IMR-90 (cell line): Measurements from ENCODE around the gene SIRT5. TPM values are rescaled to one million over a fixed set of nuclear protein-coding genes. Genes with fewer than 3 reads are reported as not detected.

Experiments
- ATAC-seq: fragments of 200-7000 bp; cut with Tn5 transposase; 2 replicates; pipeline ENCODE4 v1.9.1; 2020; ENCODE audit warnings: low read depth, mild to moderate bottlenecking, moderate library complexity
- BruUV-seq: library from RNA; stranded (reverse); fragments of 400-500 nt; replicated peaks from 2 replicates; lab custom pipeline; 2021; lab: Mats Ljungman, UMichigan
- CTCF ChIA-PET: fragments of 300-600 bp; formaldehyde crosslinking; extraction: SDS; loops from one replicate; lab custom pipeline; 2021; ENCODE audit warnings: antibody characterized with exemption; lab: Yijun Ruan, JAX
- POLR2A ChIA-PET: fragments of 300-600 bp; sonication (Branson Sonifier 250); formaldehyde crosslinking; loops from one replicate; lab custom pipeline; 2022; ENCODE audit warnings: antibody characterized with exemption; ENCODE audit not compliant: unreplicated experiment; lab: Charles Lee
- DNase-seq: peaks from one replicate; pipeline ENCODE4 v3.0.0; 2013
- H2AFZ ChIP-seq: replicated peaks from 2 replicates; pipeline ENCODE3; 2013; ENCODE audit warnings: low read length, mild to moderate bottlenecking; ENCODE audit not compliant: poor library complexity
- H2AK5ac ChIP-seq: 2 replicates; pipeline ENCODE4 v1.6.1; 2013; ENCODE audit warnings: low read depth, low read length, inconsistent platforms
- H2AK9ac ChIP-seq: replicated peaks from 2 replicates; pipeline ENCODE3; 2013; ENCODE audit warnings: mild to moderate bottlenecking, low read depth, low read length, moderate library complexity; ENCODE audit not compliant: poor library complexity
- H2BK120ac ChIP-seq: 2 replicates; pipeline ENCODE4 v1.6.1; 2013; ENCODE audit warnings: low read depth, low read length, inconsistent platforms
- H2BK15ac ChIP-seq: 3 replicates; pipeline ENCODE4 v1.6.1; 2013; ENCODE audit warnings: low read depth, low read length, inconsistent platforms
- H2BK20ac ChIP-seq: 2 replicates; pipeline ENCODE4 v1.6.1; 2013; ENCODE audit warnings: low read depth, mild to moderate bottlenecking, inconsistent platforms, low read length, moderate library complexity
- H2BK5ac ChIP-seq: 2 replicates; pipeline ENCODE4 v1.6.1; 2013; ENCODE audit warnings: mild to moderate bottlenecking, low read depth, low read length, inconsistent platforms; ENCODE audit not compliant: poor library complexity, severe bottlenecking
- H3K14ac ChIP-seq: replicated peaks from 2 replicates; pipeline ENCODE4 v1.6.1; 2013; ENCODE audit warnings: low read depth, low read length, inconsistent platforms
- H3K18ac ChIP-seq: 2 replicates; pipeline ENCODE4 v1.6.1; 2013; ENCODE audit warnings: low read depth, low read length, control low read depth
- H3K23ac ChIP-seq: 2 replicates; pipeline ENCODE4 v1.6.1; 2013; ENCODE audit warnings: low read depth, low read length, inconsistent platforms
- H3K27ac ChIP-seq: 2 replicates; pipeline ENCODE4 v1.5.1; 2013; ENCODE audit warnings: mild to moderate bottlenecking, control low read depth, low read length; ENCODE audit not compliant: insufficient read depth
- H3K27me3 ChIP-seq: 2 replicates; pipeline ENCODE4 v1.6.1; 2013; ENCODE audit warnings: low read length; ENCODE audit not compliant: control insufficient read depth, insufficient read depth
- H3K36me3 ChIP-seq: 2 replicates; pipeline ENCODE4 v1.6.1; 2013; ENCODE audit warnings: low read length, mixed read lengths; ENCODE audit not compliant: control insufficient read depth, insufficient read depth
- H3K4ac ChIP-seq: 2 replicates; pipeline ENCODE4 v1.6.1; 2013; ENCODE audit warnings: low read depth, low read length, inconsistent platforms
- H3K4me1 ChIP-seq: 2 replicates; pipeline ENCODE4 v1.6.1; 2013; ENCODE audit warnings: low read length, mixed read lengths; ENCODE audit not compliant: control insufficient read depth, insufficient read depth
- H3K4me2 ChIP-seq: 2 replicates; pipeline ENCODE4 v1.6.1; 2013; ENCODE audit warnings: low read depth, mild to moderate bottlenecking, control low read depth, low read length, moderate library complexity
- H3K4me3 ChIP-seq: 2 replicates; pipeline ENCODE4 v1.5.1; 2013; ENCODE audit warnings: low read depth, mild to moderate bottlenecking, control low read depth, low read length, moderate library complexity; ENCODE audit not compliant: insufficient read depth
- H3K56ac ChIP-seq: 2 replicates; pipeline ENCODE4 v1.6.1; 2013; ENCODE audit warnings: low read length, inconsistent platforms; ENCODE audit not compliant: insufficient read depth; ENCODE audit errors: extremely low read depth
- H3K79me1 ChIP-seq, 2 experiments: 2 replicates each; pipeline ENCODE4 v1.6.1; 2013; ENCODE audit warnings: low read length in 2 of 2, inconsistent platforms in 1 of 2, low read depth in 1 of 2
- H3K9ac ChIP-seq: 2 replicates; pipeline ENCODE4 v1.6.1; 2013; ENCODE audit warnings: low read depth, low read length, control low read depth
- H3K9me1 ChIP-seq: 2 replicates; pipeline ENCODE4 v1.6.1; 2013; ENCODE audit warnings: low read length, inconsistent platforms; ENCODE audit not compliant: insufficient read depth
- H3K9me3 ChIP-seq: 2 replicates; pipeline ENCODE4 v1.6.1; 2013; ENCODE audit warnings: low read length; ENCODE audit not compliant: control insufficient read depth, insufficient read depth
- H4K20me1 ChIP-seq: 2 replicates; pipeline ENCODE4 v1.6.1; 2013; ENCODE audit warnings: low read length, inconsistent platforms; ENCODE audit not compliant: insufficient read depth
- H4K5ac ChIP-seq: 2 replicates; pipeline ENCODE4 v1.6.1; 2013; ENCODE audit warnings: mild to moderate bottlenecking, low read depth, low read length, control low read depth
- H4K8ac ChIP-seq, 2 experiments: 2 replicates each; pipeline ENCODE4 v1.6.1; 2013; ENCODE audit warnings: low read depth in 2 of 2, low read length in 2 of 2, control low read depth in 1 of 2, inconsistent platforms in 1 of 2
- H4K91ac ChIP-seq: 2 replicates; pipeline ENCODE4 v1.6.1; 2013; ENCODE audit warnings: low read depth, low read length, inconsistent platforms; ENCODE audit not compliant: insufficient read depth
- BHLHE40 ChIP-seq: fragments of 150-350 bp; IDR thresholded peaks from 2 replicates; pipeline ENCODE4 v1.6.1; 2016; ENCODE audit warnings: mild to moderate bottlenecking, low read depth, low read length
- CHD1 ChIP-seq: IDR thresholded peaks from 2 replicates; pipeline ENCODE4 v1.6.1; 2012; ENCODE audit warnings: low read depth, low read length, improper control_type of control experiment
- MAFK ChIP-seq: IDR thresholded peaks from 2 replicates; pipeline ENCODE4 v1.6.1; 2012; ENCODE audit warnings: low read depth, low read length, improper control_type of control experiment
- MXI1 ChIP-seq: IDR thresholded peaks from 2 replicates; pipeline ENCODE4 v1.6.1; 2012; ENCODE audit warnings: low read depth, mild to moderate bottlenecking, low read length, moderate library complexity, borderline replicate concordance
- NFE2L2 ChIP-seq: fragments of 150-350 bp; IDR thresholded peaks from 2 replicates; pipeline ENCODE4 v1.6.1; 2016; ENCODE audit warnings: low read depth, mild to moderate bottlenecking, low read length
- POLR2A ChIP-seq: IDR thresholded peaks from 2 replicates; pipeline ENCODE4 v1.6.1; 2012; ENCODE audit warnings: mild to moderate bottlenecking, low read depth, low read length
- RAD21 ChIP-seq: IDR thresholded peaks from 2 replicates; pipeline ENCODE4 v1.6.1; 2012; ENCODE audit warnings: low read length, improper control_type of control experiment
- RCOR1 ChIP-seq: IDR thresholded peaks from 2 replicates; pipeline ENCODE4 v1.6.1; 2012; ENCODE audit warnings: mild to moderate bottlenecking, low read length, improper control_type of control experiment; ENCODE audit not compliant: insufficient replicate concordance
- RFX5 ChIP-seq: IDR thresholded peaks from 2 replicates; pipeline ENCODE4 v1.8.0; 2012; ENCODE audit warnings: low read depth, mild to moderate bottlenecking, low read length, moderate library complexity
- SMC3 ChIP-seq: fragments of 150-350 bp; IDR thresholded peaks from 2 replicates; pipeline ENCODE4 v1.6.1; 2016; ENCODE audit warnings: low read depth, mild to moderate bottlenecking, antibody characterized with exemption, low read length, moderate library complexity
- WGBS, 2 experiments: methylation state at CpG; one replicate each; pipeline versions ENCODE4 v1.1.5 to v1.1.7; 2013; ENCODE audit warnings: missing lambda C conversion rate in 2 of 2; ENCODE audit not compliant: insufficient read length in 1 of 2; ENCODE audit errors: extremely low coverage in 2 of 2; 5-methylcytosine and 5-hydroxymethylcytosine counted together
- dilution Hi-C: fragments of 300-500 bp; cut with HindIII; formaldehyde crosslinking; loops from one replicate; pipeline ENCODE4 v1.14.3; 2018; ENCODE audit warnings: low sequenced_read_pairs; ENCODE audit not compliant: unreplicated experiment
- in situ Hi-C: fragments of 300-500 bp; cut with MboI; formaldehyde crosslinking; loops from 3 replicates; pipeline ENCODE4 v1.14.3; 2019; ENCODE audit warnings: low sequenced_read_pairs, inconsistent platforms, mixed read lengths
- intact Hi-C: fragments of 100-400 bp; cut with micrococcal nuclease; formaldehyde crosslinking; loops from 2 replicates; pipeline ENCODE4 v1.10.0; 2022
- polyA plus RNA-seq, 3 experiments: library from polyadenylated mRNA; depleted of rRNA; stranded (reverse); fragments of >200 nt; gene quantifications; 2 replicates each; pipeline ENCODE4 v1.2.3, GENCODE V29; 2012; ENCODE audit warnings: low replicate concordance in 1 of 3
- total RNA-seq: library from RNA; depleted of rRNA; stranded (reverse); fragments of >200 nt; gene quantifications from 2 replicates; pipeline ENCODE4 v1.2.3, GENCODE V29; 2012
- TF ChIP-seq, protein P1 (sequence below): conservative IDR thresholded peaks from 2 replicates; pipeline ENCODE4 v1.5.1; 2012; ENCODE audit warnings: mild to moderate bottlenecking, low read depth, low read length, improper control_type of control experiment
- TF ChIP-seq, protein P2 (sequence below): fragments of 150-350 bp; IDR thresholded peaks from 2 replicates; pipeline ENCODE4 v1.6.1; 2016; ENCODE audit warnings: low read depth, mild to moderate bottlenecking, low read length, moderate library complexity, borderline replicate concordance

The SIRT5 gene
- total and polyA plus RNA-seq, 2 of the 4 experiments (the other 2 are of a cell fraction), result 4.7 to 5.2 TPM

DNA sequence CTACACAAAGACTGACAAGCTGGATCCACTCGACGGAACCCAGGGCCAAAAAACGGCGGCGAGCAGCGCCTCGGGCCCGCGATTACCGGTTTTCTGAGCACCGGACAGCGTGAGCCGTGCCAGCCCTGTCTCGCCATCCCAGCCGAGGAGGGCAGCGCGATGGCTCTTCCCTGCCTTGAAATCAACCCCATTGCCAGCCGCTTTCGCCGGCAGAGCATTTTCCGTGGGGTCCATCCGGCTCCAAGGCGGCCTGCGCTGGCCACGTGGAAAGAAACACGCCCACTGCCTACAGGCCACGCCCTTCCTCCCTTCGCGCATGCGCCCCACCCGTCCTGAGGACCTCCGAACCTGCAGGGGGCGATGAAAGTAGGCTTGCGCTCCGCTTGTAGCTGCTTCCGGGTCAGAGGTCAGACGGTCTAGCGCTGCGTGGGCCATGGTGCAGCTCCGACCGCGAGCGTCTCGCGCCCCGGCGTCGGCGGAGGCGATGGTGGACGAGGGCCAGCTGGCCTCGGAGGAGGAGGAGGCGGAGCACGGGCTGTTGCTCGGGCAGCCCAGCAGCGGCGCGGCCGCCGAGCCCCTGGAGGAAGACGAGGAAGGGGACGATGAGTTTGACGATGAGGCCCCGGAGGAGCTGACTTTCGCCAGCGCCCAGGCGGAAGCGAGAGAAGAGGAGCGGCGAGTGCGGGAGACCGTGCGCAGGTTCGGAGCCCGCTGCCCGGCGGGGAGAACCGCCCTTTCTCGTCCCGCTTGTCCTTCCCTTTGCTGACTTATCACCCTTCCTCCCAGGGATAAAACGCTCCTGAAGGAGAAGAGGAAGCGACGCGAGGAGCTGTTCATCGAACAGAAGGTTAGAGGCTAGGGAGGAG lies 40.8 kb downstream of the SIRT5 start, which contains the start of gene NOL7:
Gene NOL7 (plus strand): TSS at position 410 of the 866 bp plus-strand sequence. CDS start 24 bp downstream, at position 434.
- Histone ChIP-seq H3K18ac (peak within 1 kb of the TSS; percentile 15), H3K27me3 (no peaks in the 10 kb centered on the region), H3K14ac (peak within 1 kb of the TSS; percentile 87), H3K4ac (peak within 1 kb of the TSS; percentile 87), H2BK20ac (no peak within 1 kb of the TSS), H2BK120ac (peak within 1 kb of the TSS; percentile 67), H3K23ac (peak within 1 kb of the TSS; percentile 88), H3K56ac (peak within 1 kb of the TSS; percentile 82), H3K4me3 (peak within 1 kb of the TSS; percentile 64), H3K9me3 (no peaks in the 10 kb centered on the region), H2AK9ac (peak within 1 kb of the TSS; percentile 99), H2AK5ac (peak within 1 kb of the TSS; percentile 67), H3K36me3 (peaks cover 16% of the 10 kb centered on the region), H2BK5ac (peak within 1 kb of the TSS; percentile 77), H3K9ac (peak within 1 kb of the TSS; percentile 82), H3K4me1 (peaks cover 5% of the 10 kb centered on the region; the same call in 1 of the 2 replicates), H3K4me2 (peak within 1 kb of the TSS; percentile 96), H4K20me1 (peaks cover 9% of the 10 kb centered on the region; the same call in 1 of the 2 replicates), H3K9me1 (0 out of 2 replicates have a peak, but pooled peaks cover 5% of the 10 kb centered on the region), H3K79me1 (peaks cover 21 to 32% of the 10 kb centered on the region in 2 experiments), H3K27ac (peak within 1 kb of the TSS; percentile 75), H4K8ac (peak within 1 kb of the TSS; percentile 72 to 81), H2AFZ (peak within 1 kb of the TSS; percentile 98), H4K5ac (peak within 1 kb of the TSS; percentile 40), H4K91ac (peak within 1 kb of the TSS; percentile 94), H2BK15ac (no peak within 1 kb of the TSS; the same call in 2 of the 3 replicates)
- WGBS, 2 experiments, result 0% methylated on average over 24 of the region's 85 CpGs; no CpG with 5 or more reads in 1 of the 2 experiments
- ATAC-seq (peak; percentile 93), DNase-seq (peak; percentile 99)
- in situ Hi-C loops (no loop called here), intact Hi-C loops (loop anchor here (1.0 to 2.0 kb wide), 7 partner anchors 40 to 279 kb away; partner anchors contain the start of genes GFOD1 and SIRT5), dilution Hi-C loops (no loop called here)
- no TSS peak for BruUV-seq
- POLR2A ChIA-PET, result interaction anchor here (1.0 kb wide), 2 partner anchors 175 to 287 kb away, joined by 3 read pairs; partner anchors contain the start of gene TBC1D7
- CTCF ChIA-PET, result interaction anchor here (0.6 to 2.0 kb wide), 13 partner anchors 10 to 312 kb away, joined by 3 to 8 read pairs (median 3); partner anchors contain the start of genes RANBP9 and SIRT5
- TF ChIP-seq, protein P1, sequence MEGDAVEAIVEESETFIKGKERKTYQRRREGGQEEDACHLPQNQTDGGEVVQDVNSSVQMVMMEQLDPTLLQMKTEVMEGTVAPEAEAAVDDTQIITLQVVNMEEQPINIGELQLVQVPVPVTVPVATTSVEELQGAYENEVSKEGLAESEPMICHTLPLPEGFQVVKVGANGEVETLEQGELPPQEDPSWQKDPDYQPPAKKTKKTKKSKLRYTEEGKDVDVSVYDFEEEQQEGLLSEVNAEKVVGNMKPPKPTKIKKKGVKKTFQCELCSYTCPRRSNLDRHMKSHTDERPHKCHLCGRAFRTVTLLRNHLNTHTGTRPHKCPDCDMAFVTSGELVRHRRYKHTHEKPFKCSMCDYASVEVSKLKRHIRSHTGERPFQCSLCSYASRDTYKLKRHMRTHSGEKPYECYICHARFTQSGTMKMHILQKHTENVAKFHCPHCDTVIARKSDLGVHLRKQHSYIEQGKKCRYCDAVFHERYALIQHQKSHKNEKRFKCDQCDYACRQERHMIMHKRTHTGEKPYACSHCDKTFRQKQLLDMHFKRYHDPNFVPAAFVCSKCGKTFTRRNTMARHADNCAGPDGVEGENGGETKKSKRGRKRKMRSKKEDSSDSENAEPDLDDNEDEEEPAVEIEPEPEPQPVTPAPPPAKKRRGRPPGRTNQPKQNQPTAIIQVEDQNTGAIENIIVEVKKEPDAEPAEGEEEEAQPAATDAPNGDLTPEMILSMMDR, result peak; percentile 98
- peak; percentile 99 for TF ChIP-seq MXI1
- no peak for TF ChIP-seq MAFK
- no peak for TF ChIP-seq NFE2L2
- TF ChIP-seq CHD1, result 0 out of 2 replicates have a peak, but pooled peaks have one; percentile 39
- TF ChIP-seq RCOR1, result no peak
- TF ChIP-seq, protein P2, sequence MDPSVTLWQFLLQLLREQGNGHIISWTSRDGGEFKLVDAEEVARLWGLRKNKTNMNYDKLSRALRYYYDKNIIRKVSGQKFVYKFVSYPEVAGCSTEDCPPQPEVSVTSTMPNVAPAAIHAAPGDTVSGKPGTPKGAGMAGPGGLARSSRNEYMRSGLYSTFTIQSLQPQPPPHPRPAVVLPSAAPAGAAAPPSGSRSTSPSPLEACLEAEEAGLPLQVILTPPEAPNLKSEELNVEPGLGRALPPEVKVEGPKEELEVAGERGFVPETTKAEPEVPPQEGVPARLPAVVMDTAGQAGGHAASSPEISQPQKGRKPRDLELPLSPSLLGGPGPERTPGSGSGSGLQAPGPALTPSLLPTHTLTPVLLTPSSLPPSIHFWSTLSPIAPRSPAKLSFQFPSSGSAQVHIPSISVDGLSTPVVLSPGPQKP, result no peak
- no peak for TF ChIP-seq SMC3
- peak; percentile 64; the same call in 1 of the 2 replicates for TF ChIP-seq BHLHE40
- 0 out of 2 replicates have a peak, but pooled peaks have one; percentile 0 for TF ChIP-seq RAD21
- TF ChIP-seq POLR2A, result peak; percentile 83
- TF ChIP-seq RFX5, result no peak
